Progenitor cell of endocrine pancreas (in vitro differentiated cells): Measurements from ENCODE around the gene TMEM205. TPM values are rescaled to one million over a fixed set of nuclear protein-coding genes. Genes with fewer than 3 reads are reported as not detected.

Source experiments
- DNase-seq: peaks from one replicate; pipeline ENCODE4 v3.0.0; 2021; ENCODE audit warnings: low spot score; ENCODE audit not compliant: unreplicated experiment
- H3K27ac Mint-ChIP-seq: 2 replicates; pipeline ENCODE4 v1.8.0; 2021; ENCODE audit warnings: mild to moderate bottlenecking, moderate library complexity, mixed read lengths
- H3K27me3 Mint-ChIP-seq: 2 replicates; pipeline ENCODE4 v1.8.0; 2021; ENCODE audit warnings: mixed read lengths
- H3K36me3 Mint-ChIP-seq: 2 replicates; pipeline ENCODE4 v1.8.0; 2022; ENCODE audit warnings: mixed read lengths; ENCODE audit not compliant: insufficient read depth
- H3K4me1 Mint-ChIP-seq: 2 replicates; pipeline ENCODE4 v1.8.0; 2021; ENCODE audit warnings: low read depth, mixed read lengths
- H3K4me3 Mint-ChIP-seq: 2 replicates; pipeline ENCODE4 v1.8.0; 2021; ENCODE audit warnings: low read depth, mild to moderate bottlenecking, moderate library complexity, mixed read lengths
- H3K9me3 Mint-ChIP-seq: 2 replicates; pipeline ENCODE4 v1.8.0; 2021; ENCODE audit warnings: low read depth, mixed read lengths
- CTCF ChIP-seq: fragments of 200-600 bp; sonication (generic); IDR thresholded peaks from one replicate; pipeline ENCODE4 v1.5.0; 2021; ENCODE audit warnings: antibody characterized with exemption, mild to moderate bottlenecking; ENCODE audit not compliant: unreplicated experiment
- total RNA-seq: library from RNA; stranded (reverse); gene quantifications from 2 replicates; pipeline ENCODE4 v1.2.1, GENCODE V29; 2021

TMEM205 gene
- total RNA-seq, 1 donor from 2014 or later: 51.1 TPM

GRCh38 chr19:11378319-11379189, 32.5 kb upstream of the TMEM205 start:
- peak; percentile 63 for DNase-seq
- H3K4me1 Mint-ChIP-seq: peaks cover 12% of the 10 kb centered on the region
- peaks cover 3% of the 10 kb centered on the region for H3K36me3 Mint-ChIP-seq
- TF ChIP-seq CTCF: peak; percentile 67
- no peak overlapping the region for H3K27ac Mint-ChIP-seq
- H3K4me3 Mint-ChIP-seq: no peak overlapping the region
- H3K27me3 Mint-ChIP-seq: peaks cover 11% of the 10 kb centered on the region
- H3K9me3 Mint-ChIP-seq: no peaks in the 10 kb centered on the region

GRCh38 chr19:11377756-11378155, 31.7 kb upstream of the TMEM205 start:
- Mint-ChIP-seq H3K4me1 (peaks cover 15% of the 10 kb centered on the region), H3K36me3 (peaks cover 3% of the 10 kb centered on the region), H3K4me3 (no peak overlapping the region), H3K27me3 (peaks cover 8% of the 10 kb centered on the region), H3K27ac (peak overlapping the region; percentile 42), H3K9me3 (no peaks in the 10 kb centered on the region)
- no peak for TF ChIP-seq CTCF
- DNase-seq: no peak

- no peaks in the 10 kb centered on the region for H3K9me3 Mint-ChIP-seq
- no peak overlapping the region for H3K4me3 Mint-ChIP-seq
- no peak overlapping the region for H3K27ac Mint-ChIP-seq
- peaks cover 15% of the 10 kb centered on the region for H3K4me1 Mint-ChIP-seq
- peaks cover 3% of the 10 kb centered on the region for H3K36me3 Mint-ChIP-seq
- DNase-seq: no peak
- peaks cover 6% of the 10 kb centered on the region for H3K27me3 Mint-ChIP-seq
- no peak for TF ChIP-seq CTCF
These were observed 31.2 kb upstream of the TMEM205 start for GRCh38 chr19:11377237-11377636.

GRCh38 chr19:11375143-11375948, 29.3 kb upstream of the TMEM205 start:
- H3K9me3 Mint-ChIP-seq: no peaks in the 10 kb centered on the region
- H3K27ac Mint-ChIP-seq: no peak overlapping the region
- peaks cover 7% of the 10 kb centered on the region for H3K4me1 Mint-ChIP-seq
- DNase-seq: no peak
- TF ChIP-seq CTCF: no peak
- no peak overlapping the region for H3K4me3 Mint-ChIP-seq
- no peaks in the 10 kb centered on the region for H3K27me3 Mint-ChIP-seq
- peaks cover 3% of the 10 kb centered on the region for H3K36me3 Mint-ChIP-seq

- Mint-ChIP-seq H3K27me3 (no peaks in the 10 kb centered on the region), H3K36me3 (peaks cover 3% of the 10 kb centered on the region), H3K4me3 (no peak within 1 kb of the TSS), H3K9me3 (no peaks in the 10 kb centered on the region), H3K27ac (no peak within 1 kb of the TSS), H3K4me1 (peaks cover 7% of the 10 kb centered on the region)
- DNase-seq: peak; percentile 93
- TF ChIP-seq CTCF: no peak
These were observed 28.5 kb upstream of the TMEM205 start, which contains the start of gene SWSAP1 for GRCh38 chr19:11374433-11375142. SWSAP1 (plus strand) TSS chr19:11374666; CDS start chr19:11374681, 15 bp downstream.
